ENCODE measurements around the gene RNU4-1. TPM values are rescaled to one million over a fixed set of nuclear protein-coding genes. Genes with fewer than 3 reads are reported as not detected.

RNU4-1 gene
- total and polyA plus RNA-seq, 4 donors: under 0.01 to 2,200 TPM; not detected in 2

DNA sequence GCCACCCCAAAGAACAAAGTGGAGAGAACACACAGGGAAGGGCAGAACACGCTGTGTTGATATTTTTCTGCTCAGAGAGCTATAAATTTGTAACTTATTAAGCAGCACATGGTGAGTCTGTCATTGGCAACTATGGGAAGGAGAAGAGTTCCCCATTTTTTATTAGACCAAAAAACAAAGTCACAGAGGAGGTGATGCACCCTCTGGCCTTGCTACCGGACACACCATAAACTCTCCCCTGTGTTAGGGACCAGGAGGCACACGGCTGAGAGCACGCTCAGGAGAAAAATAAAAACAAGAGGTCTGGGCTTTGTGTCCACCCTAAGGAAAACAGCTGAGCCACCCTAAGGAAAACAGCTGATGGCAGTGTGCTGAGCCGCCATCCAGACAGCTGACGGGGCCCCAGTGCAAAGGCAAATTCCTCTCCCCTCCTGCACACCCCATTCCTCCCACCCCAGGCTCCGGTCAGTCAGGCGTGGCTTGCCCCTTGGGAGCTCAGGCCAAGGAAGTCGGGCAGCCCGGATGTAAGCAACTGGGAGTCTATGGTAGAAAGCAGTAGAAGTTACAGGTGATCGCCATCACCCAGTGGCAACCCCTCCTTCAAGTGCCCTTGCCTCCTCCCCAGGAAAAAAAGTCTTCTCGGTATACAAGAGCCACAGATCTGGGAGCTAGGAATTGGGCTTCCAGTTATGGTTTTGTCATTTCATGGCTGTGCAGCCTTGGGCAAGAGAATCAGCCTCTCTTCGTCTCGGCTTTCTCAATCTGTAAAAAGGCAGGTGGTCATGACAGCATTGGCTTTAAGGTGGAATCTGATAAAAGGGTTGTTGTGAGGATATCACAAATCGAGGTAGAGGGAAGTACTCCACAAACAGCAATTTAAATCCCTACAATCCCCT, 29.9 kb downstream of the RNU4-1 start:
- H3K9me3 ChIP-seq (ENCODE audit: control insufficient read depth in 4 of 4, insufficient read depth in 3 of 4, low read length in 3 of 4): no peaks in the 10 kb centered on the region
- H3K27ac ChIP-seq (ENCODE audit: low read depth in 1 of 2, low read length in 1 of 2): peak overlapping the region; percentile 13 to 84
- no peak for DNase-seq
- H3K9ac ChIP-seq (ENCODE audit: insufficient read depth in 1 of 2, low read length in 2 of 2): peak overlapping the region in 1 of 2 donors; percentile 37
- ATAC-seq (ENCODE audit: insufficient read depth, low FRiP score): no peak
- no peaks in the 10 kb centered on the region for H3K27me3 ChIP-seq (ENCODE audit: control insufficient read depth in 3 of 3, insufficient read depth in 3 of 3, low read length in 2 of 3)
- TF ChIP-seq CTCF (IDR thresholded peaks at IDR 0.05; ENCODE audit: control extremely low read depth, extremely low read depth): no peak
- 36 to 47% methylated on average over 15 of the region's 15 CpGs for WGBS, 2 donors
- peak overlapping the region; percentile 12 for H3K4me3 ChIP-seq
- peaks cover 2 to 42% (median 21%) of the 10 kb centered on the region in 5 donors for H3K4me1 ChIP-seq (ENCODE audit: control insufficient read depth in 5 of 5, insufficient read depth in 5 of 5, low read length in 5 of 5)
- H3K36me3 ChIP-seq (ENCODE audit: control insufficient read depth in 4 of 4, insufficient read depth in 4 of 4, low read length in 4 of 4): no peaks in the 10 kb centered on the region

- WGBS, 2 donors: 50 to 57% methylated on average over 10 of the region's 10 CpGs
- TF ChIP-seq CTCF (IDR thresholded peaks at IDR 0.05; ENCODE audit: control extremely low read depth, extremely low read depth): no peak
- DNase-seq: no peak
These were observed 30.8 kb downstream of the RNU4-1 start for GRCh38 chr12:120261951-120262851.

DNA sequence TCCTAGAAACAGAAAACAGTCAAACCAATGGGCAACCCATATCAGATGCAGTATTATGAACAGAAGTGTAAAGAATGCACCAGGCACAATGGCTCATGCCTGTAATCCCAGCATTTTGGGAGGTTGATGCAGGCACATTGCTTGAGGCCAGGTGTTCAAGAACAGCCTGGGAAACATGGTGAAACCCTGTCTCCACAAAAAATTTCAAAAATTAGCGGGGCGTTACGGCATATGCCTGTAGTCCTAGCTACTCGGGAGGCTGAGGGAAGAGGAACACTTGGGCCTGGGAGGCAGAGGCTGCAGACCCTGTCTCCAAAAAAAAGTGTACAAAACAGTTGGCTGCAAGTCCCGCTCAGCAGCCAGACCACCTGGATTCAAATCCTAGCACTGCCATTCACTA, 32.4 kb downstream of the RNU4-1 start:
- TF ChIP-seq CTCF (IDR thresholded peaks at IDR 0.05; ENCODE audit: control extremely low read depth, extremely low read depth): no peak
- no peaks in the 10 kb centered on the region for H3K36me3 ChIP-seq (ENCODE audit: control insufficient read depth in 4 of 4, insufficient read depth in 4 of 4, low read length in 4 of 4)
- H3K9me3 ChIP-seq (ENCODE audit: control insufficient read depth in 4 of 4, insufficient read depth in 3 of 4, low read length in 3 of 4): no peaks in the 10 kb centered on the region
- H3K4me1 ChIP-seq (ENCODE audit: control insufficient read depth in 5 of 5, insufficient read depth in 5 of 5, low read length in 5 of 5): peaks cover 8 to 53% (median 29%) of the 10 kb centered on the region in 5 donors
- no peak overlapping the region for H3K4me3 ChIP-seq
- DNase-seq (no peak), ATAC-seq (ENCODE audit: insufficient read depth, low FRiP score) (no peak)
- WGBS, 2 donors: 88 to 95% methylated on average over 5 of the region's 5 CpGs
- H3K27me3 ChIP-seq (ENCODE audit: control insufficient read depth in 3 of 3, insufficient read depth in 3 of 3, low read length in 2 of 3): no peaks in the 10 kb centered on the region
- no peak overlapping the region for H3K9ac ChIP-seq (ENCODE audit: insufficient read depth in 1 of 2, low read length in 2 of 2)
- no peak overlapping the region for H3K27ac ChIP-seq (ENCODE audit: low read depth in 1 of 2, low read length in 1 of 2)

More at GRCh38 chr12:120261951-120262851, 30.8 kb downstream of the RNU4-1 start:
- H3K9me3 ChIP-seq (ENCODE audit: control insufficient read depth in 4 of 4, insufficient read depth in 3 of 4, low read length in 3 of 4): no peaks in the 10 kb centered on the region
- H3K4me1 ChIP-seq (ENCODE audit: control insufficient read depth in 5 of 5, insufficient read depth in 5 of 5, low read length in 5 of 5): peaks cover 5 to 48% (median 28%) of the 10 kb centered on the region in 5 donors
- no peaks in the 10 kb centered on the region for H3K27me3 ChIP-seq (ENCODE audit: control insufficient read depth in 3 of 3, insufficient read depth in 3 of 3, low read length in 2 of 3)
- no peak for ATAC-seq (ENCODE audit: insufficient read depth, low FRiP score)
- no peak overlapping the region for H3K9ac ChIP-seq (ENCODE audit: insufficient read depth in 1 of 2, low read length in 2 of 2)
- H3K36me3 ChIP-seq (ENCODE audit: control insufficient read depth in 4 of 4, insufficient read depth in 4 of 4, low read length in 4 of 4): no peaks in the 10 kb centered on the region
- H3K27ac ChIP-seq (ENCODE audit: low read depth in 1 of 2, low read length in 1 of 2): peak overlapping the region; percentile 13 to 84
- H3K4me3 ChIP-seq: peak overlapping the region; percentile 12
